ENCODE data around the gene ERN1. TPM values are rescaled to one million over a fixed set of nuclear protein-coding genes. Genes with fewer than 3 reads are reported as not detected.

Gene ERN1
- total and polyA plus RNA-seq, 2 of the 13 experiments (the other 11 are each of a cell fraction or from before 2014, with no cell fraction given), result 6.0 to 12.7 TPM

GRCh38 chr17:64081802-64082799 is 47.8 kb downstream of the ERN1 start (continued):
- TF ChIP-seq ZBTB40 (IDR thresholded peaks at IDR 0.05) (0 out of 2 replicates have a peak, but pooled peaks have one; percentile 5), ZBTB40 (CRISPR knock-in tag; IDR thresholded peaks at IDR 0.05) (peak; percentile 49; the same call in 1 of the 2 replicates), NR3C1 (CRISPR knock-in tag; IDR thresholded peaks at IDR 0.05) (no peak), KDM4B (CRISPR knock-in tag; IDR thresholded peaks at IDR 0.05) (peak; percentile 86), ZFP82 (CRISPR knock-in tag; IDR thresholded peaks at IDR 0.05; ENCODE audit: borderline replicate concordance) (no peak), GFI1 (CRISPR knock-in tag; IDR thresholded peaks at IDR 0.05; ENCODE audit: borderline replicate concordance) (peak; percentile 89), MAZ (IDR thresholded peaks at IDR 0.05; ENCODE audit: borderline replicate concordance, low read depth, low read length) (no peak), MAZ (CRISPR knock-in tag; IDR thresholded peaks at IDR 0.05; ENCODE audit: low read depth) (0 out of 2 replicates have a peak, but pooled peaks have one; percentile 19), TFE3 (CRISPR knock-in tag; IDR thresholded peaks at IDR 0.05) (peak; percentile 87), REST (IDR thresholded peaks at IDR 0.05; ENCODE audit: borderline replicate concordance in 1 of 2, low read depth in 1 of 2, low read length in 2 of 2) (0 out of 4 replicates have a peak, but pooled peaks of 1 of the 2 experiments have one; percentile 19), IRF2 (CRISPR knock-in tag; IDR thresholded peaks at IDR 0.05) (peak; percentile 90; the same call in 1 of the 2 replicates), MED1 (CRISPR knock-in tag; IDR thresholded peaks at IDR 0.05) (peak; percentile 98), ZNF674 (CRISPR knock-in tag; IDR thresholded peaks at IDR 0.05; ENCODE audit: low read depth) (no peak), SALL1 (CRISPR knock-in tag; IDR thresholded peaks at IDR 0.05) (peak; percentile 81)

All from HepG2 (cell line).